Activated CD8-positive, alpha-beta memory T cell treated with anti-CD3 and anti-CD28 coated beads, Interleukin-2, amount 10 ng/mL, durations not matched to agents 7 days and 5 days (primary cell): ENCODE data around the gene DNAJC18. TPM values are rescaled to one million over a fixed set of nuclear protein-coding genes. Genes with fewer than 3 reads are reported as not detected.
A peak's percentile ranks its signal among the peaks of the same experiment; 100 is the strongest.
"Not testable (repeated sequence)": the region's sequence is repeated elsewhere in the genome, so short reads cannot be mapped to it uniquely, and the experiment has no call there.

Source experiments
- ATAC-seq: fragments of 150-1000 bp; cut with Tn5 transposase; one replicate; pipeline ENCODE4 v1.10.0; 2021; ENCODE audit warnings: moderate library complexity
- CTCF ChIA-PET: fragments of 350-600 bp; sonication (Branson Sonifier 250); formaldehyde crosslinking; loops from one replicate; lab custom pipeline; 2021; ENCODE audit warnings: antibody characterized with exemption; lab: Charles Lee
- DNase-seq: peaks from one replicate; pipeline ENCODE4 v3.0.0-alpha.2; 2020
- H3K27ac Mint-ChIP-seq: one replicate; pipeline ENCODE4 v1.8.0; 2021; ENCODE audit warnings: mild to moderate bottlenecking, mixed read lengths
- H3K27me3 Mint-ChIP-seq: one replicate; pipeline ENCODE4 v1.8.0; 2021; ENCODE audit warnings: mixed read lengths
- H3K36me3 Mint-ChIP-seq: one replicate; pipeline ENCODE4 v1.8.0; 2021; ENCODE audit warnings: mild to moderate bottlenecking, mixed read lengths
- H3K4me1 Mint-ChIP-seq: one replicate; pipeline ENCODE4 v1.8.0; 2021; ENCODE audit warnings: mixed read lengths
- H3K4me3 Mint-ChIP-seq: one replicate; pipeline ENCODE4 v1.8.0; 2021; ENCODE audit warnings: mild to moderate bottlenecking, moderate library complexity, mixed read lengths
- H3K9me3 Mint-ChIP-seq: one replicate; pipeline ENCODE4 v1.8.0; 2022; ENCODE audit warnings: low read depth, mixed read lengths
- total RNA-seq, 2 experiments: library from RNA; stranded (reverse); gene quantifications; one replicate each; pipeline ENCODE4 v1.2.3, GENCODE V29; 2021

The DNAJC18 gene
- total RNA-seq, 2 experiments from 2014 or later: 9.2 to 25.7 TPM

DNA sequence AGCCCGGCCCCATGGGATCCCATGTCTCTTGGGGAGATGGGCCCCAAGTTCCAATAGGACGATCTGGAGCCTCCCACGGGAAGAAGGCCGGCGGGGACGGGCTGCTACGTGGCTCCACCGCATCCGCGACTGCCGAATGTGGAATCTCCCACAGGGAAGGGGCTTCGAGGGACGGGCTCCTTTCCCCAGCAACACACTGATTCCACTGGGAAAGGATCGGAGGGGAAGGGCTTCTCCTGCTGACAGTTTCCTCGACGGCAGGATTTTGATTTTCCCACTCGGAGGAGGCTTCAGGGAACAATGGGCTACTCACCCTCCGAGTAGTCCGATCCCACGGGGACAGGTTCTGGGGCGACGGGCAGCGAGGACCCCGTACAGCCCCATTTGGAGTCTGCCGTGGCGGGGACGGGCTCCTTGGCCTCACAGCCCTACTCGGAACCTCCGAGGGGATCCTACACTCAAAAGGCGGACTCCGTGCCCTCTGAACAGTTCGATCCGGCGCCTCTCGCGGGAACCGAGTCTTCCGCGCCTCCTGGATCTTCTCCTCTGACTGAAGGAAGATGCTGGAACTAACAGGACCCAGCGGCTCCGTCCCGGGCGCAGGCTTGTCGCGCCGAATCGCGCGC lies 45.7 kb downstream of the DNAJC18 start:
- Mint-ChIP-seq H3K27me3 (no peaks in the 10 kb centered on the region), H3K36me3 (peaks cover 26% of the 10 kb centered on the region), H3K9me3 (no peaks in the 10 kb centered on the region), H3K4me1 (peaks cover 60% of the 10 kb centered on the region), H3K27ac (peak overlapping the region; percentile 92), H3K4me3 (peak overlapping the region; percentile 96)
- ATAC-seq (no peak), DNase-seq (no peak)
- CTCF ChIA-PET: interaction anchor here (0.7 to 4.4 kb wide), 9 partner anchors 9 to 196 kb away, joined by 3 to 32 read pairs (median 5); partner anchors contain the start of genes MATR3, PAIP2, SIL1 and SPATA24

GRCh38 chr5:139392678-139393496 lies 46.4 kb downstream of the DNAJC18 start:
- DNase-seq: peak; percentile 95
- H3K4me1 Mint-ChIP-seq: peaks cover 63% of the 10 kb centered on the region
- peak overlapping the region; percentile 92 for H3K27ac Mint-ChIP-seq
- CTCF ChIA-PET: interaction anchor here (0.5 to 4.4 kb wide), 12 partner anchors 10 to 195 kb away, joined by 3 to 32 read pairs (median 4); partner anchors contain the start of genes MATR3, PAIP2, SIL1 and SPATA24
- H3K4me3 Mint-ChIP-seq: peak overlapping the region; percentile 96
- peak; percentile 74 for ATAC-seq
- H3K9me3 Mint-ChIP-seq: no peaks in the 10 kb centered on the region
- no peaks in the 10 kb centered on the region for H3K27me3 Mint-ChIP-seq
- H3K36me3 Mint-ChIP-seq: peaks cover 26% of the 10 kb centered on the region

DNA sequence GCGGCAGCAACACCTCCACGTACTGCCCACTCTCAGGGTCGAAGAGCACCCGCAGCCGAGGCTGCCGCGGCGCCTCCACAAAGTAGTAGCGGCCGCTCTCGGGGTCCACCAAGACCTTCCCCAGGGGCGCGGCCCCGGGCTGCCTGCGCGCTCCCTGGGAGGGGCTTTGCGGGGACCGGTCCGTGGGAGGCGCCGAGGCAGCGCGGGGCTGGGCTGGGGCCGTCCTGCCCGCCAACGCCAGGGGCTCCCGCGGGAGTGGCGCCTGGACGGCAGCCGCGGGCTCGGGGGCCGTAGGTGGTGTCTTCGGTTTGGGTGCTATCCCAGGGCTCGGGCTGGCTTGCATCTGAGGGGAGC lies 47.0 kb downstream of the DNAJC18 start:
- H3K4me1 Mint-ChIP-seq: peaks cover 65% of the 10 kb centered on the region
- ATAC-seq (peak; percentile 41), DNase-seq (no peak)
- H3K9me3 Mint-ChIP-seq: no peaks in the 10 kb centered on the region
- H3K36me3 Mint-ChIP-seq: peaks cover 24% of the 10 kb centered on the region
- no peaks in the 10 kb centered on the region for H3K27me3 Mint-ChIP-seq
- CTCF ChIA-PET: interaction anchor here (0.7 to 4.4 kb wide), 14 partner anchors 11 to 223 kb away, joined by 3 to 32 read pairs (median 4); partner anchors contain the start of genes PAIP2 and SPATA24
- peak overlapping the region; percentile 100 for H3K27ac Mint-ChIP-seq
- peak overlapping the region; percentile 96 for H3K4me3 Mint-ChIP-seq

DNA sequence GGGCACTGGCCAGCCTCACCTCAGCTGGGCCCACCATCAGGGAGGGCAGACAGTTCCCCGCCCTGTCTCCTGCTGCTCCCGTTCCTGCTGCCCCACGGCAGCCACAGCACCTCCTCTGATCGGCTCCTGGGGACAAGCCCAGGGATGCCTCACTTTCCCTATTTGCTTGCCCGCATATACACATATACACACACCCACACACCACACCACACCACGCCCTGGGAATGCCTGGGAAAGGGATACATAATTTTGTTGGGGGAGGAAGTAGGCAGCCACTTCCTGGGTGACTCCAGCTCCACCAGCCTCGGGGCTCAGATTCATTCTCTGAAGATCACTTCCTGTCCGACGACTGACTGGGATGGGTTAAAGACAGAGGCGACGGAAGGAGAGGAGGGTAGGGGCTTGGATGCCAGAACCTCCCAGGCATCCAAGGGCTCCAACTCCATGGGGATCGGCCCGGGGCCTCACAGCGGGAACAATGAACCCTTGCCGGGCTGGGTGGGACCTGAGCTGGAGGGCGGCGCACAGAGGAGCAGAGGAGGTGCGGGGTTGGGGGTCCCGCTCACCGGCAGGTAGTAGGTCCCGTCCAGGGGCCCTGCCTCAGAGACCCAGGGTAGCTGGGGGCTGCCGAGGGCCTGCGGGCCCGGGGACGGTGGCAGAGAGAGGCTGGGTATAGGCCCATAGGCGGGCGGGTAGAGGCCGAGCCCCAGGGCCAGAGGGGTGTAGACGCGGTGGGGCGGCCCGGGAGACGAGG lies 47.6 kb downstream of the DNAJC18 start:
- H3K27ac Mint-ChIP-seq: peak overlapping the region; percentile 100
- H3K4me1 Mint-ChIP-seq: peaks cover 64% of the 10 kb centered on the region
- CTCF ChIA-PET: interaction anchor here (0.7 to 4.4 kb wide), 22 partner anchors 11 to 927 kb away, joined by 3 to 32 read pairs (median 3); partner anchors contain the start of genes EGR1, PAIP2 and SPATA24
- no peaks in the 10 kb centered on the region for H3K27me3 Mint-ChIP-seq
- H3K4me3 Mint-ChIP-seq: peak overlapping the region; percentile 96
- DNase-seq (peak; percentile 79), ATAC-seq (peak; percentile 10)
- peaks cover 20% of the 10 kb centered on the region for H3K36me3 Mint-ChIP-seq
- H3K9me3 Mint-ChIP-seq: no peaks in the 10 kb centered on the region

GRCh38 chr5:139390639-139391569 lies 48.4 kb downstream of the DNAJC18 start:
- DNase-seq (peak; percentile 50), ATAC-seq (no peak)
- Mint-ChIP-seq H3K9me3 (no peaks in the 10 kb centered on the region), H3K4me1 (peaks cover 66% of the 10 kb centered on the region), H3K27me3 (no peaks in the 10 kb centered on the region), H3K4me3 (peak overlapping the region; percentile 96), H3K36me3 (peaks cover 16% of the 10 kb centered on the region), H3K27ac (peak overlapping the region; percentile 100)
- CTCF ChIA-PET: interaction anchor here (0.7 to 4.4 kb wide), 24 partner anchors 10 to 926 kb away, joined by 3 to 32 read pairs (median 3); partner anchors contain the start of genes EGR1, HSPA9, PAIP2 and SPATA24

DNA sequence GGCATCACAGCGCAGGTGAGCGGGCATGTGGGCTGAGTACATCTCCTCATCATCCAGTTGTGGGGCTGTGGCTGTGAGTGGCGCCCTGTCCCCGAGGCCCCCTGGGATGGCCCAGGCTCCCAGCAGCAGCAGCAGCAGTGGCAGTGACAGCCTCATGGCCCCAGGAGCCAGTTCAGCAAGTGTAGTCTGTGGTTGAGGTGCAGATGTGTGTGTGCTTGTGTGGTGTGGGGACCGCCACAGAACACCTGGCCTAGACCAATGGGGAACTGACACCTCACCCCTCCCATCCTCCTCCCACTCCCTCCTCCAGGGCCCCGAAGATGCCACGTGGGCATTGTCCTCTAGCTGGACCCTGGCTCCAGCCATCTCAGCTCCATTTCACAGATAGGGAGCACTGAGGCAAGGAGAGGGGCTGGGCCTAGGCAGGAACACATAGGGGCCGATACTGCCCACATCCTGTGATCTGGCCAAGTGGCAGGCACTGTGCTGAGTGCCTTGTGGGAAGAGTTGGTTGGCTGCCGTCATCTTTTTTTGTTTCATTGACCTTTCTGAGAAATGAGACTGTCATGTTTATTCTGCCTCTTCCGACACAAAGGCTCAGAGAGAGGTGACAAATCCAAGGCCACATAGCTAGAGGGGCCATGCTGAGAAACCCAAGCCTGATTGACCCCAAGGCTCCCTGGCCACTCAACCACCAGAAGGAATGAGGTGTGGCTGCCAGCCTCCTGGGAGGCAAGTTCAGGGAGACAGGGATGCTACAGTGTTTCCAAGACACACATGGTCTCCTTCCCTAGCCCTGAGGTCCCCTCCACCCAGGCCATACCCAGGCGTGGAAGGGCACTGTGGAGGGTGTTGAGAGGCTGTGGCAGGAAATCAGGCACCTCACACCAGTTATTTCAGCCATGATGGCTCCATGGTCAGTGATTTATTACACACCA lies 49.4 kb downstream of the DNAJC18 start, which contains the start of gene MZB1:
MZB1 (minus strand) TSS at position 213 of the 938 bp plus-strand sequence; CDS start at position 156, 57 bp downstream.
- Mint-ChIP-seq H3K36me3 (peaks cover 12% of the 10 kb centered on the region), H3K9me3 (no peaks in the 10 kb centered on the region), H3K4me3 (peak within 1 kb of the TSS; percentile 96), H3K4me1 (peaks cover 68% of the 10 kb centered on the region), H3K27me3 (no peaks in the 10 kb centered on the region), H3K27ac (peak within 1 kb of the TSS; percentile 100)
- DNase-seq: peak; percentile 95
- CTCF ChIA-PET: interaction anchor here (0.7 to 4.4 kb wide), 8 partner anchors 12 to 815 kb away, joined by 3 to 32 read pairs (median 5); partner anchors contain the start of genes HSPA9, PAIP2 and SPATA24
- peak; percentile 50 for ATAC-seq

DNA sequence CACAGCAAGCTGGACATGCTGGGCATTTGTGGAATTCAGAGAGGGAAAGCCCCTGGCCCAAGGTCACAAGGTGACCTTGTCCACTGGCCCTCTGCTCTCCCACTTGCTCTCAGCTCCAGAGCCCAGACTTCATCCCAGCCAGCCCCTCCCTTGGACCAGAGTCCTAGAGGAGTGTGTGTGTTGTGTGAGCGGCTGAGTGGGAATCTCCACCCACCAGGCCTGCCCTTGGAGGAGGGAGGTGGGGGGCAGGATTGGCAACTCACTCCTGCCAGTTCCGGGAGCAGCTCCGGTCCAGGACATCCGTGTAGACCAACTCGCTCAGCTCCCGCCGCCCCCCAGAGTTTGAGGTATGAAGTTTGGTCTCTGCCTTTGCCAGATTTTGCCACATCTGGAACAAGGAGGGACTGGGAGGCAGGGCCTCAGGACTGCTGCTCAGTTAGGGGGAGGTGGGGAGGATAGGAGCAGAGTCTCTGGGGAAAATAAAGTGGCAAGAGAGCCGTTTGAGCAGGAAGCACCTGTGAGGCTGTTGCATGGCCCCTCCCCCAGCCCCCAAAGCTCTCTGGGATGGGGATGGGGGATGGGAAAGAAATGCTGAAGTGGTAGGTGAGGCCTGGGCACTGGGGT lies 51.0 kb downstream of the DNAJC18 start:
- ATAC-seq (no peak), DNase-seq (no peak)
- CTCF ChIA-PET: interaction anchor here (0.9 to 1.6 kb wide), 5 partner anchors 12 to 95 kb away, joined by 3 to 6 read pairs (median 3); no protein-coding TSS in a partner anchor
- H3K4me1 Mint-ChIP-seq: peaks cover 82% of the 10 kb centered on the region
- H3K27me3 Mint-ChIP-seq: no peaks in the 10 kb centered on the region
- H3K36me3 Mint-ChIP-seq: peaks cover 12% of the 10 kb centered on the region
- no peaks in the 10 kb centered on the region for H3K9me3 Mint-ChIP-seq
- peak overlapping the region; percentile 96 for H3K4me3 Mint-ChIP-seq
- peak overlapping the region; percentile 81 for H3K27ac Mint-ChIP-seq

GRCh38 chr5:139387611-139388197 lies 51.6 kb downstream of the DNAJC18 start:
- no peak for DNase-seq
- Mint-ChIP-seq H3K9me3 (no peaks in the 10 kb centered on the region), H3K27me3 (no peaks in the 10 kb centered on the region), H3K36me3 (peaks cover 12% of the 10 kb centered on the region), H3K4me1 (peaks cover 83% of the 10 kb centered on the region), H3K4me3 (peak overlapping the region; percentile 96), H3K27ac (peak overlapping the region; percentile 81)
- ATAC-seq: no peak
- CTCF ChIA-PET: interaction anchor here (0.9 to 1.6 kb wide), 5 partner anchors 11 to 95 kb away, joined by 3 to 6 read pairs (median 3); no protein-coding TSS in a partner anchor

DNA sequence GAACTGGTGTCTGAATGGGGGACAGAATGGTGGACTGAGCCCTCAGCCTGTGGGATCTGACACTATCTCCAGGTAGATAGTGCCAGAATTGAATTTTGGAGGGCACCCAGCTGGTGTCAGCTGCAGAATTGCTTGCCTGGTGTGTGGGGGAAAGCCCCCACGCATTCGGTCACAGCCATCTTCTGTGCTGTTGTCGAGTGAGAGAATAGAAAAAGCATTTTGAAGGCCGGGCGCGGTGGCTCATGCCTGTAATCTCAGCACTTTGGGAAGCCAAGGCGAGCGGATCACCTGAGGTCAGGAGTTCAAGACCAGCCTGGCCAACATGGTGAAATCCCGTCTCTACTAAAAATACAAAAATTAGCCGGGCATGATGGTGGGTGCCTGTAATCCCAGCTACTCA lies 52.4 kb downstream of the DNAJC18 start:
- peak overlapping the region; percentile 18 for H3K4me3 Mint-ChIP-seq
- ATAC-seq, H3K27me3 Mint-ChIP-seq, DNase-seq, H3K9me3 Mint-ChIP-seq: not testable (repeated sequence)
- CTCF ChIA-PET: interaction anchor here (1.3 kb wide), 1 partner anchor 45 kb away, joined by 6 read pairs; no protein-coding TSS in a partner anchor
- H3K4me1 Mint-ChIP-seq: peaks cover 85% of the 10 kb centered on the region
- H3K27ac Mint-ChIP-seq: peak overlapping the region; percentile 81
- peaks cover 12% of the 10 kb centered on the region for H3K36me3 Mint-ChIP-seq

GRCh38 chr5:139386050-139386438 lies 53.3 kb downstream of the DNAJC18 start:
- Mint-ChIP-seq H3K36me3 (peaks cover 9% of the 10 kb centered on the region), H3K27me3 (no peaks in the 10 kb centered on the region), H3K27ac (peak overlapping the region; percentile 97), H3K9me3 (no peaks in the 10 kb centered on the region), H3K4me1 (peaks cover 76% of the 10 kb centered on the region), H3K4me3 (no peak overlapping the region)
- ATAC-seq: no peak
- CTCF ChIA-PET: interaction anchor here (0.8 to 3.1 kb wide), 3 partner anchors 18 to 44 kb away, joined by 3 to 14 read pairs (median 5); partner anchors contain the start of genes PAIP2 and SPATA24
- DNase-seq: no peak
